Fibroblast of skin of right biceps (primary cell): ENCODE measurements around the gene CC2D1B.
"Not testable (repeated sequence)": the region's sequence is repeated elsewhere in the genome, so short reads cannot be mapped to it uniquely, and the experiment has no call there.

Experiments
- DNase-seq: peaks from one replicate; pipeline ENCODE4 v3.0.0-alpha.2; 2013

CC2D1B gene, protein sequence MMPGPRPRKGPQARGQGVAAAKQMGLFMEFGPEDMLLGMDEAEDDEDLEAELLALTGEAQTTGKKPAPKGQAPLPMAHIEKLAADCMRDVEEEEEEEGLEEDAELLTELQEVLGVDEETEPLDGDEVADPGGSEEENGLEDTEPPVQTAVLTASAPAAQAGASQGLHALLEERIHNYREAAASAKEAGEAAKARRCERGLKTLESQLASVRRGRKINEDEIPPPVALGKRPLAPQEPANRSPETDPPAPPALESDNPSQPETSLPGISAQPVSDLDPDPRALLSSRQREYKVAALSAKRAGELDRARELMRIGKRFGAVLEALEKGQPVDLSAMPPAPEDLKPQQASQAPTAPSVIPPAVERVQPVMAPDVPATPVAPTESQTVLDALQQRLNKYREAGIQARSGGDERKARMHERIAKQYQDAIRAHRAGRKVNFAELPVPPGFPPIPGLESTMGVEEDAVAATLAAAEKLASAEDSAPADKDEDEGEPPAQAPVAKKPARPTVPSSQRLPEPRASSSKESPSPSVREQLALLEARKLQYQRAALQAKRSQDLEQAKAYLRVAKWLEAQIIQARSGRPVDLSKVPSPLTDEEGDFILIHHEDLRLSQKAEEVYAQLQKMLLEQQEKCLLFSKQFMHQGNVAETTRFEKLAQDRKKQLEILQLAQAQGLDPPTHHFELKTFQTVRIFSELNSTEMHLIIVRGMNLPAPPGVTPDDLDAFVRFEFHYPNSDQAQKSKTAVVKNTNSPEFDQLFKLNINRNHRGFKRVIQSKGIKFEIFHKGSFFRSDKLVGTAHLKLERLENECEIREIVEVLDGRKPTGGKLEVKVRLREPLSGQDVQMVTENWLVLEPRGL

DNA sequence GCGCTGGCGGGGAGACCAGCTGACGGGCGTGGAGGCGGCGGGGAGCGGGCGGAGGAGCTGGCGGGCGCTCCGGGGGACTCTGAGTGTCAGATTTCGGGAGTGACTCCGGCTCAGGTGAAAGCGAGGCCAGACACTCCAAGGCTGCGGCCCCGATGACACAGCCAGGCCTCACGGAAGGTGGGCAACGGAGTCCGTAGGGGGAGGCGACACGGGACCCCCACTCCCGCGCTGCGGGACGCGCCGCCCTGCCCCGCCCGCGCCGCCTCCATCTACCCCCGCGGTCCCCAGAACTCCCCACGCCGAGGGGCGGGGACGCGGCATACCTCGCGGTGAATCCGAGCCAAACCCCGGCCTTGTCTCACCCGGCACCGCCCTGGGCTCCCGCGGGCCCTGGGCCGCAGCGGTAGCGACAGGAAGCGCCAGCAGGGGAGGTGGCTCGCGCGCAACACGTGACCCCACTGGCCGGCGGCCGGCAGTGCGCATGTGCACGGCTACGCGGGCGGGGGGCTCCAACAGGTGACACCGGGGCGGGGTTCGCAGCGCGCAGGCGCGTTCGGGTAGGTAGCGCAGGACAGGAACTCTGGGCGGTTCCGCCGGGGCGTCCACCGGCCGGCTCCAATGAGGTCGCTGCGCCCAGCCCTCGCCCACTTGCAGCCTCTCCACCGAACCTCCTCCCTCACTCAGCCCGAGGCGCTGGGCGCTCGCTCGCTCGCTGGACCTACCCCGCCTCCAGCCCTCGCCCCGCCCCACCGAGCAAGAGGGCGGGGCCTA, at the start of gene CC2D1B:
TSS of gene CC2D1B (minus strand) at position 460 of the 771 bp plus-strand sequence. CDS start 1,585 bp downstream, outside the sequence.
- DNase-seq: peak; percentile 96

DNA sequence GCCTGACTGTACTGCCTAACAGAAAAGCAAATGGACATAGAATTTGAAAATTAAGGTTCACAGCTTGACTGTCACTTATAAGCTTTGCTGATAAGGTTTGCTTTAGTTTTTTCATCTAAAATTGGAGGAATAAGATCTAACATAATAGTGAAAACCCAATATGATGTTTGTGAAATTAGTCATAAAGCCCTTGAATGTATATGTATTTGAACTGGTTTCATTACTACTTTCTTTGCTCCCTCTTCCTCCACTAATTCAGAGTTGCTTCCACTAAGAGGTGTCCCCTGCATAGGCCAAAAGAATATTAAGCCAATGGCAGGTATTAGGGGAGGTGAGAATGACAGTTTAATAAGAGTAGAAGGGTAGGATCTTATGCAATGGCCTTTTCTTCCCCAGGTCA, 48.9 kb upstream of the CC2D1B start:
- DNase-seq: no peak

DNA sequence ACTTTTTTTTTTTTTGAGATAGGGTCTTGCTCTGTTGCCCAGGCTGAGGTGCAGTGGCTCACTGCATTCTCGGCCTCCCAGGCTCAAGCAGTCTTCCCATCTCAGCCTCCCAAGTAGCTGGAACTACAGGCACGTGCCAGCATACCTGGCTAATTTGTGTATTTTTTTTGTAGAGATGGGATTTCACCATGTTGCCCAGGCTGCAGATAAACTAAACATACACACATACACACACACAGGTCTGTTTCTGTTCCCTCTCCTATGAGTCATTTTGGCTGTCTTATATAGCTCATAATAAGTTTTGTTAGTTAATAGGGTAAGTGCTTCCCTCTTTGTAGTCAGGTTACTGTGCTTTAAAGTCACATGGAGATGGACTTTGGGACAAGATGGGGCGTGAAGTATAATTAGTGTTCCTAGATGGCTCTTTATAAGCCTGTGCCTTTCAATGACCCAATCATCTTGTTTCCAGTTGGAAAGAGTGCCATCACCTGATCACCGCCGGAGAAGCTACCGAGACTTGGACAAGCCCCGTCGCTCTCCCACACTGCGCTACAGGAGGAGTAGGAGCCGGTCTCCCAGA, 47.5 kb upstream of the CC2D1B start:
- no peak for DNase-seq

DNA sequence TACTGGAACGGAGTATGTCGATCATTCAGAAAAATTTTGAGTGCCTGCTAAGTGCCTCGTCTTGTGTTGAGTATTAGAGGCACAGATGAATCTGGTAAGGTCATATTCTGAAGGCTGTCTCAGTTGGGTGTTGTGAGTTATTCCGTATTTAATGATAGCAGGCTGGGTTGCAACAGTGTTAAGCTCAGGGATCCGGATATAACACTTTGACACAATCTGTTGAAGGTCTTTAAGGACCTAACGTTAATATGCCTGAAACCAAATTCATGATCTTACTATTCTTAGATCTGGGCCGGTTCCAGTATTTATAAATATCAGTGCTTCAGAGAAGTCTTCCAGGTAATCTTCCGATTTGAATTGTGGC, 39.0 kb upstream of the CC2D1B start:
- DNase-seq: no peak

DNA sequence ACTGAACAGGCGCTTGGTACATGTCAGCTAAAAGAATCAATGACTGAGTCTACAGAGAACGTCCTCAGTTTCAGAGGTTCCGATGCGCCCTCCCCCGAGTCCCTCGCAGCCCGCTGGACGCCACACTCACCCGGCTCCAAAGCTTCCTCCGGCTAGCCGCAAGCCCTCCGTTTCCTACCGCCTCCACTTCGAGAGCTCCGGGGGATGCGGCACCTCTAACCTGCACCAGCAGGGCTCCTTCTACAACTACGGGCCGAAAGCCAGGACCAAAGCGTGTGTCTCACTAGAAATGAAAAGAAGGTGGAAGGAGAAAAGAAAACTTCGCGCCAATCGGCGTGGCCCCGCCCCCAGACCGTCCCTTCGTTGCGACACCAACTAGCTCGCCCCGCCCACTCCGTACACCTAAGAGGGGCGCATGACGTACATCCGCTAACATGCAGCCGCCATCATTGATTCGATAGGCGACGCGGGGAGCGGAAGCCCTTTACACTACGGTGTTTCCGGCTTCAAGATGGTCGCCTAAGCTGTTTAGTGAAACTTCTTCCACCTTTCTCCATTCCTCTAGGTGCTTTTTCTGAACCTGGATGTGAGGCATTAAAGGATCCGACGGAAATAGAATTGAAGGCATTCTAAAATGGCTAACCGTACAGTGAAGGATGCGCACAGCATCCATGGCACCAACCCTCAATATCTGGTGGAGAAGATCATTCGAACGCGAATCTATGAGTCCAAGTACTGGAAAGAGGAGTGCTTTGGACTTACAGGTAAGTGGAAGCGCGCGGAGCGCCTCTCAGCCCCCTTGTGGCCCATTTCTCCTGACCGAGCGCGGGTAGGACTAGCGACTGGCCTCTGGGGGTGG, 38.3 kb upstream of the CC2D1B start, which contains the start of the genes ORC1 and PRPF38A:
TSS of gene ORC1 (minus strand) at position 308 of the 859 bp plus-strand sequence. CDS start 2,200 bp downstream, outside the sequence.
TSS of gene PRPF38A (plus strand) at position 487 of the 859 bp plus-strand sequence. CDS start at position 635, 148 bp downstream.
- DNase-seq: peak; percentile 97

DNA sequence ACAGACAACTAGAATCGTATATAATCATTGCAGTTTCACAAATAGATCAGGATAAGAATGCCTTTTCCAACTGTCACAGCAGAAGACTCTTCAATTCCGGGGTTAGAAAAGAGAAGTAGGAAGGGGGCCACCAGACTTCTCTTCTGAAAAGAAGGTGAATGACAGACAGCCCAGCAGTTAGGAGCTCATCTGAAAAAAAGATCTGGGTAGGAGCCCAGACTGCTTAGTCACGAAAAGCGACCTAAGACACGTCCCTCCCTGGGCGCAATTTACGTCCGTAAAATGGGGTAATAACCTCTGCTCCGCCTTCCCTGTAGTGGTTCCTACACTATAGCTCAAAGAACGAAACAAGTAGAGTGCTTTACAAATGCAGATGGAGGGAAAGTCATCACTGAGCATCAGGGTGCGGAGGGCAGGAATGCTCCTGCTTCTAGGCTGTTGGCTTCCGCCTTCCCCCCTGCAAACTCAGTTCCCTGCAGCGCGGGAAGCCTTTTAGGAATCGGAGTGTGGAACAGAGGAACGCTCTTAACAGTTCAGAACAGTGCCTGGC, 37.6 kb upstream of the CC2D1B start:
- DNase-seq: peak; percentile 82

DNA sequence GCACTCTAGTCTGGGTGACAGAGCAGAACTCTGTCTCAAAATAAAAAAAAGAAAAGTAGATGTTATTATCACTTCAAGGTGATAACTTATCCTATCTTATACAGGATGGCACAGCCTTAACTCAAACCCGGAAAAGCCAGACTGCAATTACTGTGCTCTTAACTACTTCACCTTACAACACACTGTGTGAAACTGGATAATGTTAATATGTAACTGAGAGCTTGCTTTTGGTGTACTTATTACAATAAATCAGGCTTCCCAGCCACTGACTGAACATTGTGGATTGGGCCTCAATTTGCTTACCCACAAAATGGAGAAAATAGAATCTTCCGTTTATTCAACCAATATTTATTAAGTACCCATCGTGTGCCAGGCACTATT, 36.8 kb upstream of the CC2D1B start:
- DNase-seq: no peak

DNA sequence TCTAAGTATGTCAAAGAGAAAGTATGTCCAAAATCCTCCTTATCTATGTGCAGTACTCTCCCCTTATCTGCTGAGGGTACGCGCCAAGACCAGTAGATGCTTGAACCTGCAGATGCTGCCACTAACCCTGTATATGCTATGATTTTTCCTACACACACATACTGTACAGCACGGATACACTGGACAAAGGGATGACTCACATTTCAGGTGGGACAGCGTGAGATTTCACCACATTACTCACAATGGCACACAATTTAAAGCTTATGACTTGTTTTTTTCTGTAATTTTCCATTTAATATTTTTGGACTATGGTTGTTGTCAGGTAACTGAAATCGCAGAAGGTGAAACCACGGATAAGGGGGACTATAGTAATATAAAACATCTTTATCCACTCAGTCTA, 34.1 kb upstream of the CC2D1B start:
- no peak for DNase-seq

DNA sequence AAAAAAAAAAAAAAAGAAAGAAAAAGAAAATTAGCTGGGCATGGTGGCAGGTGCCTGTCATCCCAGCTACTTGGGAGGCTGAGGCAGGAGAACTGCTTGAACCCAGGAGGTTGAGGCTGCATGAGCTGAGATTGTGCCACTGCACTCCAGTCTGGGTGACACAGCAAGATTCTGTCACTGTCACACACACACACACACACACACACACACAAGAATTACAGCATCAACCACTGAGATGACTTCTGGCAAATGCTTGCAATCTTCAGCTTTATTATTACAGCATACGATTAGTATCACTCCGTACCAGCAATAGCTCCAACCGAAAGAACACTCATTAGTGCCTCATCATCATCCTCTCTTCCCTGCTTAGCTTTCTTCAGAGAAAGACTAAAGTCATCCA, 33.6 kb upstream of the CC2D1B start:
- DNase-seq: no peak

DNA sequence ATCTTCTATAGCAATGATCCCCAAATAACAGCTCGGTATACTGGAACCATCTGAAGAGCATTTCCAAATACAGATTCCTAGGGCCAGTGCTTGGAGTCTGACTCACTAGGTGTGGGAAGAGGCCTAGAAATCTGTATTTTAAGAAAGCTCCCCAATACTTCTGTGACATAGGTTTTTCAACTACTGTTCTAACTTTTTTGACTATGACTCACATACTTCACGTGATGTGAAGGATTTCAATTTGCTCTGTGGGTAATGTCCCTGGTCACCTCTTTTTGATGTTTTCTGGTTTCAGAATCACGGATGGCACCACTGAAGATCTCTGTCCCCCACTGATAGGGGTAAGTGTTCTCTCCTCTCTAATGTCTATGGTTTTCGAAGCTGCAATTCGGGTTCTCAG, 27.2 kb upstream of the CC2D1B start:
- DNase-seq: no peak

DNA sequence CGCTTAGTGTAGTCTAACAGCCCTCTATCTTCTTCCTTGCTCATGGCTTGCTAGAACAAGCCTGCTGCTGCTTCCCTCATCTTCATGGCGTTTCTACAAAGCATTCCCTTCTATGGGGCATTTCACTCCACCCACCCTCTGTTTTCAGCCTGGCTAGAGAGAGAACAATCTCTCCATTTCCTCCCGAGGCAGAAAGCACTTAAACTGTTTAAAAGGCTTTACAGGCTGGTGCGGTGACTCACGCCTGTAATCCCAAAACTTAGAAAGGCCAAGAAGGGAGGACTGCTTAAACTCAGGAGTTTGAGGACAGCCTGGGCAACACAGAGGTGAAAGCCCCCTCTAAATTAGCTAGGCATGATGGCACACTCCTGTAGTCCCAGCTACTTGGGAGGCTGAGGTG, 20.5 kb upstream of the CC2D1B start:
- DNase-seq: no peak

DNA sequence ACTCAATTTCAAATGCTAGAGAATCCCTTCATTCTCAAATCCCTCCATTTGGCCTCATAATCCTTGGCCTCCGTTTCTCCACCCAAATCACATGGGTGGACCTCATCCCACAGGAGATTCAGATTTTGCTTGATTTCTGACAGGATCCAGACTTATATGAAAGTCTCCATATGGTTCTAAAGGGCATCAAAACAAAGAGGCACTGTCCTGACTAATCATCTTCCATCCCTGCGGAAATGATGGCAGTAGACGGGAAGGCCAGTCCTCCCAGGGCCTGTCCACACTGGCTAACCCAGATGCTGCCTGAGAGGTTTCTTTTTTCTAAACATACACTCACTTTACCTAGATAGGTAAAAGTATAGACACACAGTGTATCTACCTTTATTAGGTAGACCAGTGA, 19.4 kb upstream of the CC2D1B start:
- no peak for DNase-seq

DNA sequence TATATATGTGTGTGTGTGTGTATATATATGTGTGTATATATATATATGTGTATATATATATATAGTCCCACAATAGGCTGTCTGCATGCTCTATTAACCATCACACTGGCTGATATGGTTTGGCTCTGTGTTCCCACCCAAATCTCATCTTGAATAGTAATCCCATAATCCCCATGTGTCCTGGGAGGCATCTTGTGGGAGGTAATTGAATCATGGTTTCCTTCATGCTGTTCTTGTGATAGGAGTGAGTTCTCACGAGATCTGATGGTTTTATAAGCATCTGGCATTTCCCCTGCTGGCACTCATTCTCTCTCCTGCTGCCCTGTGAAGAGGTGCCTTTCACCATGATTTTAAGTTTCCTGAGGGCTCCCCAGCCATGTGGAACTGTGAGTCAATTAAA, 3.8 kb upstream of the CC2D1B start:
- DNase-seq: not testable (repeated sequence)

DNA sequence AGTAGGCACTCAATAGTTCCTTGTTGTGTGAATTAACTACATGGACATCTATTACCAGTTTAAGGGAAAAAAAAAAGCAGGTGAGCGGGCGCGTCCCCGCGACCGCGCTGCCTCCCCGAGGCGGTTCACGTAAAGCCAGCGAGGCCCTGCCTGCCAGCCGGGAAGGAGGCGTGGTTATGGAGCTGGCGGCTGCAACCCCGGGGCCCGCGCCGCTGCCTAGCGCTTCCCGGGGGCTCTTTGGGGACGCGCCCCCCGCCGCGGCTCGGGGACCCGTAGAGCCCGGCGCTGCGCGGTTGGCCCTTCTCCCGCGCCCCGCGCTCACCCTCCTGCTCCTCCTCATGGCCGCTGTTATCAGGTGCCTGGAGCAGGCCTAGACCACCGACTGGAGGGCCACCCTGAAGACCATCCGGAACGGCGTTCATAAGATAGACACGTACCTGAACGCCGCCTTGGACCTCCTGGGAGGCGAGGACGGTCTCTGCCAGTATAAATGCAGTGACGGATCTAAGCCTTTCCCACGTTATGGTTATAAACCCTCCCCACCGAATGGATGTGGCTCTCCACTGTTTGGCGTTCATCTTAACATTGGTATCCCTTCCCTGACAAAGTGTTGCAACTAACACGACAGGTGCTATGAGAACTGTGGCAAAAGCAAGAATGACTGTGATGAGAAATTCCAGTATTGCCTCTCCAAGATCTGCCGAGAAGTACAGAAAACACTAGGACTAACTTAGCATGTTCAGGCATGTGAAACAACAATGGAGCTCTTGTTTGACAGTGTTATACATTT, 2.6 kb upstream of the CC2D1B start:
- DNase-seq: peak; percentile 43

DNA sequence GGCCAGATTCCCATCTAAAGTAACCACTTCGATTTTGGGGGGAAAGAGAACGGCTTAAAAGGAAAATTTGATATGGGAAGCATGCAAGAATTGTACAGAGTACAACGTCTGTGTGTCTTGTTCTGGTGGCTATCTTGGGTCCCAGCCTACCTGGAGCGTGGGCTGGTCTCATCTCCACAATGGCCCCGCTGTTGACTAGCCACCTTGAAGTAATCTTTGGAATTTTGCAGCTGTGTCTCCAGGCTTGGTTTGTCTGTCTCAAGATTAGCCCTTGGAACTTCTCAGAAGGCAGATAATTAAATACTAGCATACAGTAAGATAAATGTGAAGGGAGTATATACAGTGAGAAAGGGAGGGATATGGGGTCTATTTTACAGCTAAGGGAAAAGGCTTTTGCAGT, 1.3 kb upstream of the CC2D1B start:
- DNase-seq: no peak

DNA sequence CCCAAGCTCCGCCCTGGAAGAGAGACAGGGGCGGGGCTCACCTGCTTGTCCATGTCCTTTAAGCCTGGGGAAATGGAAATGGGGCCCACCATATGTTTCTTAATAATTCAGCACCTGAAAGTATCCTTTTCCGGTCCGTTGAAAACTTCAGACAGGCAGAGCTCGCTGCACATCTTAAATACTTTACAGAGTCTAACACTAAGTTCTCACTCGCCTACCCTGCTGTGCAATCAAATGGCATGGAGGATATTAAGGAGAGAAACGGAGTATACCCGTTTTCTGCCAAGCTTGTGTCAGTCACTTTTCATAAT, 467 bp upstream of the CC2D1B start:
- no peak for DNase-seq

DNA sequence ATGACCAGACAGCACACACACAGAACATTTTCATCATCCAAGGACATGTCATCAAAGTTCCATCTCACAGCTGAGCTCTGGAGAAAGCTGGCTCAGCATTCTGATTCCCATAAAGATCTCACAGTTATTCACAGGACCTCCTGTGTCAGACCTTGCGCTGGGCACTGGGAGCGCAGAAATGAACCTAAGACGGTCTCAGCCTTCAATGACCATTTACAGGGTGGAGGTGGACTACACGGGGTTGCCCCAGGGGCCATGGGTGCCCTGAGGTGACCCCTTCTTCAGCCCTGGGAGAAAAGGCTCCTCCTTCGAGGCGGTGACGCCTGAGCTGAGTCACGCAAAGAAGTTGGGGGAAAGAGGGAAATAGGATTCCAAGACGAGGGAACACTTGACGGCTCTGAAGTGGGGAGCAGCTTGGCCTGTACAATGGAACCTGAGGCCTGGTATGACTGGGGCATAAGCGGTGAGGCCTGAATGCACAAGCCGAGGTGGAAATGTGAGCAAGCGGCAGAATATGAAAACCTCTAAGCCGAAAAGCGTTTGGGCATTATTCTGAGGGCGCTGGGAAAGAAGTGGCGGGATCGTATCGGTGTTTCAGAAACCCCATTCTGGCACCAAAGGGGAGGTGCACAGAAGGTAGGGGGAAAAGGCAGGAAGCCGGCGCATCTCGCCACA, 797 bp downstream of the CC2D1B start:
- peak; percentile 78 for DNase-seq

DNA sequence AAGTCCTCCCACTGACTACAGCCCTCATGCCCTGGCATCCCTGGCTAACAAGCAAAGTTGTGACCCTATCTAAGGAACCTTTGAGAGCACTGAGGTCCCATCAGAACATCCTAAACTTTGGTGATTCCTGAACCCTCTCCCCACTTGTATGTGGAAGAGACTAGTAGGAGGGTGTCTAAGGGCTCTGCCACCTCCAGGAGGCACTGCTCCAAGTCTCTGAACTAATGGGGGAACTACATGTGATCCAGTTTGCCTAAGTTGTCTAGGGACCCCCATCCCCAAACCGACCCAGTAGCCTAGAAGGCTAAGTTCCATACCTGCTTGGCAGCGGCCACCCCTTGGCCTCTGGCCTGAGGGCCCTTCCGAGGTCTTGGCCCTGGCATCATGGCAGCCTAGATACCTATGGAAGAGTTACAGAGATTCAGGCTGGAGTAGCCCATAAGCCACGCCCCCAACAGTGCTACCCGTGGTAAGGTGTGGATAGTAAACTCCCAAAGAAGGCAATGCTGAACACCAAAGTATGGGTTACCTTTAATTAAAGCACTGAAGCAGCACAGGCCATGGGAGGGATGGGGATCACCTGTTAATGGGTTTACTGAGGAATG, 1.7 kb downstream of the CC2D1B start:
- no peak for DNase-seq

DNA sequence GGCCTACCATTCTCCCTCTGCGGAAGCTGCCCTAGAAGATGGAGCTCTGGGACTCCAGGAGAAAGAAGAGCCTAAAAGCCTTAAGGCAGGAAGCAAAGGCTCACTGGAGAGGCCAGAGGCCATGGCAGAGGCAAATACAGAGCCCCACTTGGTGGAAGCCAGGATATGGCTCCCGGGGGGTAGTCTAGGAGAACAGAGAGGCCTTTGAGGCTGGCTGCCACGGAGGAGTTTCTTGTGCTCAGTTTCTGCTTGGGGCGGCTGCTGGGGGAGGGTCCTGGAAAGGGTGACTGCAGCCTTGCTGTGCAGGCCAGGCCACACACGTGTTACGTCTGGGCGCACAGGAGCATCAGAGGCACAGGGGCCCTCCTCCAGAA, 5.4 kb downstream of the CC2D1B start:
- no peak for DNase-seq
